M059J (cell line): ENCODE measurements around the gene INTU. TPM values are rescaled to one million over a fixed set of nuclear protein-coding genes. Genes with fewer than 3 reads are reported as not detected.
"Not testable (repeated sequence)": the region's sequence is repeated elsewhere in the genome, so short reads cannot be mapped to it uniquely, and the experiment has no call there.

Experiments used
- DNase-seq: peaks from one replicate; pipeline ENCODE4 v3.0.0-alpha.2; 2012; ENCODE audit warnings: low read depth
- total RNA-seq: library from RNA; depleted of rRNA; stranded (reverse); fragments of >200 nt; shearing (Covaris generic); gene quantifications from 2 replicates; pipeline ENCODE4 v1.2.3, GENCODE V29; 2014; rRNA removed

Gene INTU
- 1.4 and 3.1 TPM in 2 replicates for total RNA-seq

DNA sequence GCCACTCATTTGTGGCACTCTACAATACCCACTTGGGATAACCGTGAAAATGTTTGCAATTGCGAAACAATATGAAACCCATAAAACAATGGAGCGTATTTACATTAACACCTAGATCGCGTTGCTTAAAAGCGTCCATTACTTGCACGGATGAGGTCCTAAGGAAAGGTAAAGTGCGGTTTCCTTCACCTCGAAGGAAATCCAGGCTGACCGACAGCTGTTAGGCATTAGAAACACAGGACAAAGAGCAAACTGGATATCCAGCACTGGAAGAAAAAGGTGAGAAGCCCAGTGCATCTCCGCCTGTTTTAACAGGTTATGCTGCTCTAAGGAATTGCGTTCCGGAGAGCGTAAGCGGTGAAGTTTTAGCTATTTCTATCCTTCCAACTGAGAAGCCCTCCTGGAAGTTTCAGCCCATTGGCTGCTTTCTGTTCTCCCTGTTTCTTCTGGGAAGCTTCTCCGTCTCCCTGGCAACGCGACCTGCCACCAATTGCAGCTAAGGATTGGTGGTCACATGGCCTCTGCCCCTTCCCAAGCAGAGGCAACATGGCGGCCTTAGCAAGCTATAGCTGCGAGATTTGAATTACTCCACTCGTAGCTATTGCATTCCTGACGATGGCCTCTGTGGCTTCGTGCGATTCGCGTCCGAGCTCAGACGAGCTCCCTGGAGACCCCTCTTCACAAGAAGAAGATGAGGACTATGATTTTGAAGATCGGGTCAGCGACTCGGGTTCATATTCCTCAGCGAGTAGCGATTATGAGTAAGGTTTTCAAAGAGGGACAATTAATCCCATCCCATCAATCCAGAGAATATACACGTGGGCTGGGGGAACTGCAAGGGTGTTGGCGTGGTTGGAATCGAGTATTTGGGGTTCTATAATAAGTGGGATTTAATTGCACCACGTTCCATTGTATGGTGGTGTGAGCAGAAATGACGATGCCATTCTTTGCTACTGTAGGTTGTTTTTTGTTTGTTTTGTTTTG lies at the start of gene INTU:
Gene INTU (plus strand): TSS at position 538 of the 984 bp plus-strand sequence. CDS start 78 bp downstream, at position 616.
- peak; percentile 94 for DNase-seq

- DNase-seq: peak; percentile 8
Observed at GRCh38 chr4:127586496-127586895, 46.3 kb upstream of the INTU start.

DNA sequence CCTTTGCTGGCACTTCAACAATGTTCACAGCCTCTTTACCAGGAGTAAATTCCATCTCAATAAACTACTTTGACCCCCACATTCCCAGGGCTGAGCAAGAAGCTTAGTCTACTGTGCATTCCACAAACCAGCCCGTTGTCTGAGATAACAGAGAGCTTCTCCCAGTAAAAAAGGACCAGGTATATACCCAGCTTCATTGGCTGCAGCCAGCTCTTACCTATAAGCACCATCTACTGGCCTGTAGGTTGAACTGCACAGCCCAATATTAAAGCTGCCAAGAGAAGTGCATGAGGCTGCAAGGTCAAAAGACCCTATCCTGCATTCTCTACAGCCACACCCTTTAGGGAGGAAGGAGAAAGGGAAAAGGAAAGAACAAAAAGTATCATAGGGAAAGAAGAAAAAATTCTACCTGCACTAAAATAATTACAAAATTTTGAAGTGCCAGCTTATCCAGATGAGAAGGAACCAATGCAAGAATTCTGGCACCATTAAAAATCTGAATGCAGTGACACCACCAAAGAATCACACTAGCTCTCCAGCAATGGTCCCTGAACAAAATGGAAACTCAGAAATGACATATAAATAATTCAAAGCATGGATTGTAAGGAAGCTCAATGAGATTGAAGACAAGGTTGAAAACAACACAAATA lies 45.7 kb upstream of the INTU start:
- peak; percentile 34 for DNase-seq

DNA sequence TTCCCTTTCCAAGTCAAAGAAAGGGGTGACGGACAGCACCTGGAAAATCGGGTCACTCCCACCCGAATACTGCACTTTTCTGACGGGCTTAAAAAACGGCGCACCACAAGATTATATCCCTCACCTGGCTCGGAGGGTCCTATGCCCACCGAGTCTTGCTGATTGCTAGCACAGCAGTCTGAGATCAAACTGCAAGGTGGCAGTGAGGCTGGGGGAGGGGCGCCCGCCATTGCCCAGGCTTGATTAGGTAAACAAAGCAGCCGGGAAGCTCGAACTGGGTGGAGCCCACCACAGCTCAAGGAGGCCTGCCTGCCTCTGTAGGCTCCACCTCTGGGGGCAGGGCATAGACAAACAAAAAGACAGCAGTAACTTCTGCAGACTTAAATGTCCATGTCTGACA lies 43.6 kb upstream of the INTU start:
- DNase-seq: not testable (repeated sequence)

- DNase-seq: no peak
Observed at GRCh38 chr4:127598656-127599055, 34.1 kb upstream of the INTU start.

DNA sequence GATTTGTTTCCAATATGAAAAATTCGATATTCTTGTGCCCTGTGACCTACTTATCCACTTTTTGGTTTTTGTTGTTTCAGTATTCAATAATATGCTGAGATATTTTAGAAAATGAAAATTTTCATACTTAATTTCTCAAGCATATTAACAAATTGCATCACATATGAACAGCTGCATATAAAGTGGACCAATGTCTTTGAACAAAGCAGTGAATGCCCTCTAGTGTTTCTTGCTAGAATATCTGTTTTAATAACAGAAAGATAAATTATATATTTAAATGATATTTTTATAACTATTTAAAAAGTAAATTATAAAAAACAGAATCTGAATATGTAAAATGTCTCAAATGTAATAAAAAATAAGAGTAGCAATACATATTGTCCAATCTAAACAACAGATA lies 31.7 kb upstream of the INTU start:
- DNase-seq: no peak

DNA sequence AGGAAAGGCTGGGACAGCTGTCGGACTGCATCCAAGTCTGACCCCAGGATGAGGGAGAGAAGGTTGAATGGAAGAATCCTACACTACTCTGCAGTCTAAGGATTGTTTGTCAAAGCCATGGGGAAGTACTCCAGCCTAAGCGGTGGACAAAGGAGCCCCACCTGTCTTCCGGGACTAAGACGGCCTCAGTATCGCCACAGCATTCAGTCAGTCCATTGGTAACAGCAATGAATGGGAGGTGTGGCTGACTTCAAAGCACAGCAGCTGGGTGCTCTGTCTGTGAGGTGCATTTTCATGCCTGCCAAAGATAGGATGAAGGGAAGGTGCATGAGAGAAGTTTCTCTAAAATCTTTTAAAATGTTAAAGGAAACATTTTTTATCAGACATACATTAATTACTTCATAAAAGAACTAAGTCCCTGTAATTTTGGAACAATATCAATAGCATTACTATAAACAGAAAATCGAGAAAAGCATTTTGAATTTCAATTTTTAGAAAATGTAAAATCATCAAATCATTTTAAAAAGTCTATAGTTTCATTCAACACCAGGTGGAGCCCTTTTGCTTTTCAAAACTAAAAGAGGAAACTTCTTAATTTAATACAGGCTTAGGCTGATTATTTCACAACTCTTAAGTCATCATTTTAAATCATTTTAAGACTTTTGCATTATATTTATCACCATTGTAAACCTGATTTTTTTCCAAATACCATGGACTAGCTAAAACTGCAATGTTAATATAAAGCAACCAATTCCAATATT lies 27.6 kb upstream of the INTU start:
- DNase-seq: peak; percentile 22

GRCh38 chr4:127606823-127607222 lies 25.9 kb upstream of the INTU start:
- no peak for DNase-seq

DNA sequence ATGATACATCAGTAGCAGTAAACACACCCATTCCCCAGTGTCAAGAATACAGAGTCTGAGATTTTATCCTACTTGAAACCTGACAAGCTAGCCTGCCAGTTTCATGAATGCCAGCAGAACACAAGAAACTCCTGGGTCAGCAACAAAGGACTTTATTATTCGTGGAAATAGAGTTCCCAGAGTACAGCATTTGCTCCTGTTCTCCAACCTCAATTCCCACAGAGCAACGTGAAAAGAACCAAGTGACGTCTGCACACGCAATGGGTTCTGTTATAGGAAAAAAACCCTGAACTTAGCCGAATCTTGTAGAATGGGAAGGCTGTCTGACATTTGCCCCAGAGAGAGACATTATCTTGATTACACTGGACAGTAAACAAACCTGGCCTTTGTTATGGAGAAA lies 23.3 kb upstream of the INTU start:
- no peak for DNase-seq

- DNase-seq: no peak
Observed at GRCh38 chr4:127610488-127610887, 22.3 kb upstream of the INTU start.

- DNase-seq: no peak
Observed at GRCh38 chr4:127616898-127617297, 15.9 kb upstream of the INTU start.

DNA sequence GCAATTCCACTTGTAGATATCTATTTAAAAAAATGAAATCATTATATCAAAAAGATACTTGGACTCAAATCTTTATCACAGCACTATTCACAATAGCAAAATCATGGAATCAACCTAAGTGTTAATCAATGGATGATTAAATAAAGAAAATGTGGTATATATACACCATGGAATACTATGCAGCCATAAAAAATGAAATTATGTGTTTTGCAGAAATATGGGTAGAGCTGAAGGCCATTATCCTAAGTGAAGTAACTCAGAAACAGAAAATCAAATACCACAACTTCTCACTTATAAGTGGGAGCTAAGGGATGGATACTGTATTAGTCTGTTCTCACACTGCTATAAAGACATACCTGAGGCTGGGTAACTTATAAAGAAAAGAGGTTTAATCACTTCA lies 14.3 kb upstream of the INTU start:
- no peak for DNase-seq

- DNase-seq: no peak
Observed at GRCh38 chr4:127622621-127622920, 10.2 kb upstream of the INTU start.

GRCh38 chr4:127622921-127623796 lies 9.6 kb upstream of the INTU start:
- peak; percentile 57 for DNase-seq

- peak; percentile 27 for DNase-seq
Observed at GRCh38 chr4:127623797-127624083, 9.0 kb upstream of the INTU start.

- DNase-seq: no peak
Observed at GRCh38 chr4:127624173-127624572, 8.6 kb upstream of the INTU start.

DNA sequence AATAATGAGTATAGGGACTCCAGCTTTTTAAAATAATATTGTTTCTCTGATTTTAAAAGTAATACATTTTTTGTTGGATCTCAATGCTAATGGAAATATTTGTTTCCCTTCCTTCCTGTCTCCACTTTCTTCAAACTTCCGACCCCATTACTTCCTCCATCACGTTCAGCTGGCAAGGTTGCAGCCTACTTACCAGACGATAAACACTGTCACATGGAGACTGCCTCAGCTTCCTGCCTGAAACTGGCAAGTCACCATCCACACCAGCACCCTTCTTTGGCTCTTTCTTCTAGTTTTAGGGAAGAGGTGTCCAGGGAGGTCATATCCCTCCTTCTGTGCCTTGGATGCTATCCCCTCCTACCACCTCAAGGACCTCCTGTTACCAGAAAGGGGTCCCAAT lies 3.4 kb upstream of the INTU start:
- DNase-seq: no peak

DNA sequence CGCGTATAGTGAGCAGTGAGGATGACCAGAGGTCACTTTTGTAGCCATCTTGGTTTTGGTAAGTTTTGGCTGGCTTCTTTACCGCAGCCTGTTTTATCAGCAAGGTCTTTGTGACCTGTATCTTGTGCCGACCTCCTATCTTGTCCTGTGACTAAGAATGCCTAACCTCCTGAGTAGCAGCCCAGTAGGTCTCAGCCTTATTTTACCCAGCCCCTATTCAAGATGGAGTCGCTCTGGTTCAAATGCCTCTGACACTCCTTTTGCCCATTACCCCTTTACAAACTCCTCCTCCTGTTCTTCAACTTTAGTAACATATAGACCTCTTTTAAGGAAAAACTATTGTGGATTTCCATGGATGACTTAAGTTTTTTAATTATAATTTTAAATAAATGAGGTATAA lies 2.6 kb upstream of the INTU start:
- no peak for DNase-seq

DNA sequence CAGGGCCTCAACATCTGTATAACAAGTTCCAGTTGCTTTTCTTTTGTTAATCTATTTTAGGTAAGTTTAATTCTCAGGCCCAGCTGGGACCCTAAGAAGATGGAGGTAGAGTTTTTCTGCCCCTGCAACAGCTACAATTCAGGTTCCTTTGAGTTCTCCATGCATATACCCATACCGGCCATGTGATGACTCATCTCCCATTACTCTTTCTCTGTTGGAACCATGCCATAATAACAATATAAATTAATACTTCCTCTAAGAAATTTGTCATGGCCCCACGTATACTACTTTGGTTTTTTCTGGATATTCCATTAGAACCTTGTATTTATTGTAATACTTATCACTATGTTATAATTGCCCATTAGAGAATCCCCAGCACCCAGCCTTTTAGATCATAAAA lies 1.3 kb upstream of the INTU start:
- DNase-seq: no peak

DNA sequence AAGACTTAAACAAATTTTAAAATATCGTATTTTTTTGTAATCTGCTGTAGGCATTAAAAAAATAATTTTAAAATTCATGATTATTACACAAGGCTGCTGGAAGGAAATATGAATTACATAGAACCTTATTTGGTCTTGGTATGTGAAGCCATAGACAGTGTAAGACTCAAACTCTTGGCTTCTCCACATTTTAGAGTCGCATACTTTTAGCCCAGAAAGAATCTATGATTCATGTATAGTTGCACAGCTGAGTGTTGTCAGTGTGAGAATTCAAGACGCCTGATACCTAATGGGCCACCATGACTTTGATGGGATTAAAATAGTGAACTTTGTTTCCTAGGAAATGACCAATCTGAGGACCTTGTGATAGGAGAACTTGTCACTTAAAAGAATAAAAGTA lies 1.4 kb downstream of the INTU start:
- DNase-seq: peak; percentile 3

DNA sequence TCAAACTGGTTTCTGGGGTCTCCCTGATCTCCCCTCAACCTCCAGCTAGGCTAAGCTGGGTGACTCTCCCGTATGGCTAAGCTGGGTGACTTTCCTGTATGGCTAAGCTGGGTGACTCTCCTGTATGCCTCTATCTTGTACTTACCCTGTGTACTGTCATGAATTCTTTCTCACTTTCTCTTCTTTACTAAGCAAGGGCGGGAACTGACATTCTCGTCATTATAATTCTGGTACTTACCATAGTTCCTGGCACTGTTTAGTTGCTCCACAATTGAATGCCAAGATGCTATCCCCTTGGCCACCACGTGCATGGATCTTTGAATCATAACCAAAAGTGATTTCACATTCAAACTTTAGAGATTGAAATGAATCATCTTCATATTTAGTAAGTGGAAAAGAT lies 8.8 kb downstream of the INTU start:
- DNase-seq: no peak

DNA sequence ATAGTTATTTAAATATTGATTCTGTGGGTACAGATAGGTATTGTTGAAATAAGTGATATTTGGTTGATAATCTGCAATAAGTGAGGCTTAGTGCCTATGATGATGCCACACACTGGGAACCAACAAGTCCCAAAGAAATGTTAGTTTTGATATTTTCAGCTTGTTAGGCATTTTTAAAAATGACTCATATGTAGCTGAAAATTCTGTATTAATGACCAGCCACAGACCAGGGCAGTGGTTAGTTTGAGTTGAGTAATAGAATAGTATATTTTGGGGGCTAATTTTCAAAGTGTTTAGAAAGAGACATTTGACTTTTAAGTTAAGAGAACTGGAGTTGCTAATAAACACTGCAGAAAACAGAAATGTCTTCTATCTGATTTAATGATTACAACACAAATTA lies 9.4 kb downstream of the INTU start:
- DNase-seq: no peak
